Ishikawa (cell line): ENCODE measurements around the gene PDE3A.

Experiments
- CEBPB ChIP-seq: IDR thresholded peaks from 2 replicates; pipeline ENCODE4 v1.6.1; 2012
- EGR1 ChIP-seq: IDR thresholded peaks from 2 replicates; pipeline ENCODE4 v1.6.1; 2012
- EP300 ChIP-seq: IDR thresholded peaks from 2 replicates; pipeline ENCODE4 v1.6.1; 2012; ENCODE audit warnings: borderline replicate concordance
- FOXM1 ChIP-seq: IDR thresholded peaks from 2 replicates; pipeline ENCODE4 v1.6.1; 2012; ENCODE audit warnings: low read depth, borderline replicate concordance
- MAX ChIP-seq: IDR thresholded peaks from 2 replicates; pipeline ENCODE4 v1.6.1; 2012
- RAD21 ChIP-seq: IDR thresholded peaks from 2 replicates; pipeline ENCODE4 v1.6.1; 2012; ENCODE audit warnings: low read depth
- REST ChIP-seq: IDR thresholded peaks from 2 replicates; pipeline ENCODE4 v1.6.1; 2012; ENCODE audit warnings: low read depth, mild to moderate bottlenecking
- TAF1 ChIP-seq: IDR thresholded peaks from 2 replicates; pipeline ENCODE4 v1.6.1; 2012; ENCODE audit warnings: low read depth, mild to moderate bottlenecking
- TCF12 ChIP-seq: IDR thresholded peaks from 2 replicates; pipeline ENCODE4 v1.6.1; 2012; ENCODE audit warnings: low read depth
- TEAD4 ChIP-seq: IDR thresholded peaks from 2 replicates; pipeline ENCODE4 v1.6.1; 2012
- YY1 ChIP-seq: IDR thresholded peaks from 2 replicates; pipeline ENCODE4 v1.6.1; 2012; ENCODE audit warnings: low read depth

GRCh38 chr12:20319366-20319765 is 49.0 kb upstream of the PDE3A start:
- TF ChIP-seq MAX (no peak), TAF1 (no peak), REST (no peak), EP300 (no peak), RAD21 (no peak), TEAD4 (no peak), FOXM1 (no peak), TCF12 (no peak), EGR1 (no peak), CEBPB (no peak), YY1 (no peak)
